Activated CD4-positive, CD25-positive, alpha-beta regulatory T cell treated with anti-CD3 and anti-CD28 coated beads, Interleukin-2, amount 50 U/mL, for 24 hours (primary cell): ENCODE results near the gene UBE4B.

Source experiments
- ATAC-seq, 2 donors: fragments of 150-1000 bp; cut with Tn5 transposase; one replicate each; pipeline ENCODE4 v1.10.0; 2021; ENCODE audit warnings: mild to moderate bottlenecking in 1 of 2, moderate library complexity in 1 of 2

Gene UBE4B

DNA sequence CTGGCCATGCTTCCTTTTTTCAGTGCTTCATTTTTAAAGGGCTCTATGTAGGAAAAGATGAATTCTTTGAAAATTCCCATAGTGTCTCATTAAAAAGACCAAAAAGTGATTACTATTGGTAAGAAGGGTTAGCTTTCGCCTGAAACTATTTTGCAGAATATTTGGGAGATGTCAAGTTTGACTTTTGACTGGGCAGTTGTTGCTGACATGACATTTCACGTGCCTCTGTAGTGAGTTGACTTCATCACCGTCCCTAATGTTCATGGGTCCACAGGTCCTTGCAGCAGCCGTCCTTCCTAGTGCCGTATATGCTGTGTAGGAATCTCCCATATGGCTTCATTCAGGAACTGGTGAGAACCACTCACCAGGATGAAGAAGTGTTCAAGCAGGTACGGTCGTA lies 88.9 kb downstream of the UBE4B start:
- no peak for ATAC-seq

DNA sequence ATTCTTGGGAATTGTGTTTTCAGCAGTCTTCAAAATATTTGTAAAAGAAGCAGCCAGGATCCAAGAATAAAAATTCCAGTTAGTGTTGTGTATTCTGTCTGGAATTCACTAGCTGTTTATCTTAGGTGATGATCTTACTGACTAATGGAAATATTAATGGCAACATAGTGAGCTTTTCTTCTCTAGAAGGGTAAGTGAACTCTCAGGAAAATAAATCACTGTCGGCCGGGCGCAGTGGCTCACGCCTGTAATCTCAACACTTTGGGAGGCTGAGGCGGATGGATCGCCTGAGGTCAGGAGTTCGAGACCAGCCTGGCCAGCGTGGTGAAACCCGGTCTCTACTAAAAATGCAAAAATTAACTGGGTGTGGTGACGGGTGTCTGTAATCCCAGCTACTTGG lies 90.2 kb downstream of the UBE4B start:
- ATAC-seq: no peak

- no peak for ATAC-seq
Observed at GRCh38 chr1:10128101-10128765, 95.5 kb downstream of the UBE4B start.

GRCh38 chr1:10132316-10132715 lies 99.6 kb downstream of the UBE4B start:
- no peak for ATAC-seq

GRCh38 chr1:10132852-10133251 lies 100.1 kb downstream of the UBE4B start:
- ATAC-seq: no peak

DNA sequence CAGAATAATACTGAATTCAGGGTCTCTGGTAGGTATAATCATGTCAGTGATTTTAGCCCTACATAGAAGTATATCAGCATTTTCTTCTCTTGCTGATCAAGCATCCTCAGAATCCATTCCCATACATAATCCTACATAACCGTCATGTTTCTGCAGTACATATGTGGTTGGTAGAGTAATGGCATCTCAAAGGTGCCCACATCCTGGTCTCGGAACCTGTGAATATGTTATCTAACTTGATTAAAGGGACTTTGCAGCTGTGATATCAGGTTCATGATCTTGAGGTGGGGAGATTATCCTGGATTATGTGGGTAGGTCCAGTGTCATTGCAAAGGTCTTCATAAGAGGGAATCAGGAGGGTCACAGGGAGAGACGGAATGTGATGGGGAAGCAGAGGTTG lies 108.2 kb downstream of the UBE4B start:
- ATAC-seq: no peak

GRCh38 chr1:10143961-10144485 lies 111.3 kb downstream of the UBE4B start:
- ATAC-seq: no peak

DNA sequence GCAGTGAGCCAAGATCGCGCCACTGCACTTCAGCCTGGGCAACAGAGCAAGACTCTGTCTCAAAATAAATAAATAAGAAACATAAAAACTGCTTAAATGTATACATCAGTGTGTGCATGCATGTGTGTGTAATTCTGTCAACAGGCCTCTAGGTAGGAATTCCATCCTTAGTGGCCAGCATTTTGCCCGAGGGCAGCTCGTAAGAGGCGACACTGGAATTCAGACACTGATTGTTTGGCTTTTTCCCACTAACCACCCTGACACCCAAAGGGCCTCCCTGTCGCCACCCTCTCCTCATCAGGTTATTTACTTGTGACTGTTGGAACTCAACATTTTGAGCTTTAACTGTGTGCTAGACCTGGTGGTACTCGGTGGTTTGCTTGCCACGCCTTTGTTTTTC lies 113.6 kb downstream of the UBE4B start:
- no peak for ATAC-seq

DNA sequence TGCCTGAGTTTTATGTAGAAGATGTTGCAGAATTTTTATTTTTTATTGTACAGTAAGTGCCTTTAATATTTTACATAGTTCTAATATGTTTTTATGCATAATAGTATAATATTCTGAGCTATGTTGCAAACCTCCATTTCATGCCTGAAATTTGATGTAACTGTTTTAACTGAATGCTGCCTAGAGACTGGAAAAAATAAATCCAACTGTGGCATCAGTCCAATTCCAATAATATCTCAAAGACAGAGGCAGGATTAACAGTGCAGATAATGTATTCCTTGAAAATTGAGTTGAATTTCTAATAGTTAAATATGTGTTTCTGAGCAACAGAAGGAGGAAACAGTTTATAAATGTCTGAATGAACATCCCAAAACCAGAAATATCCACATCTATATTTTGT lies 116.5 kb downstream of the UBE4B start:
- ATAC-seq: no peak

DNA sequence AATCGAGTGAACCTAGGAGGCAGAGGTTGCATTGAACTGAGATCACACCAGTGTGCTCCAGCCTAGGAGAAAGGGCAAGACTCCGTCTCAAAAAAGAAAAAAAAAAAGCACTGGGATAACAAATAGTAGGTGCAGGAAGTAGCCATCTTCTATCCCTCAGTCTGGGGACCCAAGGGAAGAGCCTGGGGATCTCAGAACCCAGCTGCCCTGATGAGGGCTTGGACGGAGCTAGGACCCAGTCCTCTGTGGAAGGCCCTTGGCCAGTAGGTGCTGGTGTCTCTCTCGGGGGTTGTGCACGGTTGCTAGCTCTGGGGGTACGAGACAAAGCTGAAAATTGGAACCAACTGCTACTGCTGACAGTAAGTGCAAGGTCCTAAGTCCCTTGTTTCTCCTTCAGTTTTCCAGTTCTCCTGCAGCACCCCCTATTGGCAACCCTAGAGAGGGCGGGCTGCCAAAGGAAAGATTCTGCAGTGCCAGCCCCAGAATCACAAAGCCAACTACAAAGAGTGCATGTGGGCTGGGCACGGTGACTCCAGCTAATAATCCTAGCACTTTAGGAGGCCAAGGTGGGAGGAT lies 120.0 kb downstream of the UBE4B start:
- no peak for ATAC-seq

- ATAC-seq: no peak
Observed at GRCh38 chr1:10155087-10155712, 122.4 kb downstream of the UBE4B start.

- ATAC-seq: no peak
Observed at GRCh38 chr1:10160173-10160572, 127.4 kb downstream of the UBE4B start.

- no peak for ATAC-seq
Observed at GRCh38 chr1:10160907-10161490, 128.2 kb downstream of the UBE4B start.

GRCh38 chr1:10161541-10162290 lies 129.0 kb downstream of the UBE4B start:
- no peak for ATAC-seq

GRCh38 chr1:10168912-10169514 lies 136.3 kb downstream of the UBE4B start:
- ATAC-seq: no peak

GRCh38 chr1:10170239-10170574 lies 137.4 kb downstream of the UBE4B start:
- peak; percentile 93 for ATAC-seq

GRCh38 chr1:10171105-10171767 lies 138.5 kb downstream of the UBE4B start:
- no peak for ATAC-seq

- no peak for ATAC-seq
Observed at GRCh38 chr1:10171995-10172669, 139.4 kb downstream of the UBE4B start.

DNA sequence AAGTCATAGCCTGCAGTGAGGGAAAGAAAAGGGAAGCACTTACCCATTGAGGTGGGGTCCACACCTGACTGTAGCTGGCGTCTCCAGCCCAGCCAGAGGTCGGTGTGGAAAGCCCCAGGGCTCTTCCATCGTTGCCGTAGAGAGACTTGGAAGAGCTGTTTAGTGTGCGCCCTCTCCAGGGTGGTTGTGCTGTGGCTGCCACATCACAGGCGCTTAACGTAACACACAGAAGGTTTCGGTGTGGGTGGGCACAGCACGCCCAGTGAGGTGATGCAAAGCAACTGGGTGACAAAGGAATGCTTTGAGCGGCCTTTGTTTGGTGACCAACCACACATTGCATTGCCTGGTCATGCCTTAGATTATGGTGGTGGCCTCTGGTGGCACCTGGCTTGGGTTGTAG lies 140.8 kb downstream of the UBE4B start:
- ATAC-seq: no peak

DNA sequence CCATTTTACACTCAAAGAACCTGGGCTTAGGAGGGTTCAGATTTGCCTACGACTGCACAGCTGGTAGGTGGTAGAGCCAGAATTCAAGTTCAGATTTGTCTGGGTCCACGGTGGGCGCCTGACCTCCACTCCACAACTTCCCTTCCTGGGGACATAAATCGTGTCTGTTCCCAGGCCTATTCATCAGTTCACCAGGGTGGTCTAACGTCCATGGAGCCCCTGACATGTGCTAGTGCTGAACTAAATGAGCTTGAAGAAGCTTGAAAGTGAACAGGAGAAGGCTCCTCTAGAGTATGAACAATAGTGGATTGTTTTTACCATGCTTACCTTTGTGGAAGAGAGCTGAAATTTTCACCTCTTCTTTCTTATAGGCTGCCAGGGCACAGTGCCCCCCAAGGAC lies 145.1 kb downstream of the UBE4B start:
- ATAC-seq: no peak

DNA sequence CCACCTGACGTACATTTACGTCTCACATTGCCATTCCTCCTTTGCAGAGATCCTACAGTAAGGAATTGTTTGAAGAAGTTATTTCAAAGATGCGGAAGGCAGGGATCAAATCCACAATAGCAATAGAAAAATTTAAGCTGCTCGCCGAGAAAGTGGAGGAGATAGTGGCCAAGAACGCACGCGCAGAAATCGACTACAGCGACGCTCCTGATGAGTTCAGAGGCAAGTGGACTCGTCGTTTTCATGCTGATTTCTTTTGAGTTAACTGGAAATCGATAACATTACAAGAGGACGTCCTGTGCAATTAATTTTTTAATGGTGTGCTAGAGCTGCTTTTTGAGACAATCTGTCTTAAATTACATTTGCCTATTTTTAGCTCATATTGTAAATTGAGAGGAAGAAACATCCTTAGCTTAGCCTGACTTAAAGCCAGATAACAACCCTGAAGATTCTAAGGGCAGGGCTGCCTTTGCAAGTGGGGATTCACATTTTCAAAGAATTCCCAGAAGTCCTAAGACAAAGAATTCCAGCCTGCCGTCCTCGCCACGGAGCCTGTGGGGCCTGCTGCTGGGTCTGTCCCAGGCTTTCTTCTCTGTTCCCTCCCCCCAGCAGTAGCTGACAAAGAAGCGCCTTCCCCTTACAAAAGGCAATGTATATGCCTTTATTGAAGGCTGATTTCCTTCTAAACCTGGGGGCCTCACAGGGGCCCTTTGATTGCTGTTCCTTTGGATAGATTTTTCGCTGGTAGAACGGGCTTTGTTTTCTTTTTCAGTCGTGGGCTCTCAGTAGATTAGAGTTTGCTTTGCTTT lies 146.0 kb downstream of the UBE4B start:
- no peak for ATAC-seq
